Activated CD8-positive, alpha-beta memory T cell treated with anti-CD3 and anti-CD28 coated beads, Interleukin-2, amount 50 U/mL, for 1 hour (primary cell): ENCODE data around the gene CCDC120.

Experiments
- DNase-seq: peaks from one replicate; pipeline ENCODE4 v3.0.0-alpha.2; 2020; ENCODE audit errors: extremely low read depth

The CCDC120 gene

GRCh38 chrX:49102190-49102589, 43.4 kb downstream of the CCDC120 start:
- DNase-seq, result no peak

GRCh38 chrX:49103637-49104036, 44.8 kb downstream of the CCDC120 start:
- DNase-seq, result no peak

GRCh38 chrX:49106296-49106695, 47.5 kb downstream of the CCDC120 start:
- no peak for DNase-seq

- DNase-seq, result no peak
Observed at GRCh38 chrX:49106930-49107329, 48.1 kb downstream of the CCDC120 start.

- DNase-seq, result no peak
Observed at GRCh38 chrX:49108641-49109040, 49.8 kb downstream of the CCDC120 start.

- DNase-seq, result no peak
Observed at GRCh38 chrX:49110417-49110816, 51.6 kb downstream of the CCDC120 start.

- no peak for DNase-seq
Observed at GRCh38 chrX:49111791-49112190, 53.0 kb downstream of the CCDC120 start.

GRCh38 chrX:49116076-49116475, 57.3 kb downstream of the CCDC120 start:
- no peak for DNase-seq

GRCh38 chrX:49116716-49117115, 57.9 kb downstream of the CCDC120 start:
- DNase-seq, result no peak

- DNase-seq, result no peak
Observed at GRCh38 chrX:49117581-49117980, 58.8 kb downstream of the CCDC120 start.
